Activated gamma-delta T cell treated with anti-CD3 and anti-CD28 coated beads, Interleukin-2, amount 50 U/mL, for 16 hours (primary cell): ENCODE results near the gene OPA1.

Source experiments
- DNase-seq: peaks from one replicate; pipeline ENCODE4 v3.0.0-alpha.2; 2020; ENCODE audit warnings: low read depth

OPA1 gene

DNA sequence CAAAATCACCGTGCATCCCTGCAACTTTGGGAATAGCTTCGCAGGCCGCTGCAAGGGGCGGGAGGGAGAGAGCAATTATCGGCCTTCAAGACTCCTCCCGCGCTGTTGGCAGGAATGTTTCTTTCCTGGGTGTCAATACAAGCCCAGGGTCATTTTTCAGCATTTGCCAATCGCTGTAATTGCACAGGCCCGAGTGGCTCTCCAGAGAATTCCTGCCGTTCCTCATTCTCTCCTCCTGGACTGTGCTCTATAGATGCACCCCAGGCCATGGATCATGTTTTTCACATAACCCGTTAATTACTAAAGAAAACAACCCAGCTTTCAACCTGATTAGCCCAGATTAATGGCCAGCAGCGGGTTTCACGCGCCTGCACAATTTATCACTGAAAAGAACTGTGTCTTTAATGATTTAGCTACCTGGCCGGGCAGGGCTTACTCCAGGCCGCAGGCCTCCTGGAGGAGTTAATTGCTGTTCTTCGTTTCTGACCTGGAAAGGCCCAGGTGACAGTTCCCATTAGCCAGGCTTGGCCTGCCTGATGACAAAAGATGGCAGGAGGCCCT is 144.3 kb downstream of the OPA1 start:
- no peak for DNase-seq

DNA sequence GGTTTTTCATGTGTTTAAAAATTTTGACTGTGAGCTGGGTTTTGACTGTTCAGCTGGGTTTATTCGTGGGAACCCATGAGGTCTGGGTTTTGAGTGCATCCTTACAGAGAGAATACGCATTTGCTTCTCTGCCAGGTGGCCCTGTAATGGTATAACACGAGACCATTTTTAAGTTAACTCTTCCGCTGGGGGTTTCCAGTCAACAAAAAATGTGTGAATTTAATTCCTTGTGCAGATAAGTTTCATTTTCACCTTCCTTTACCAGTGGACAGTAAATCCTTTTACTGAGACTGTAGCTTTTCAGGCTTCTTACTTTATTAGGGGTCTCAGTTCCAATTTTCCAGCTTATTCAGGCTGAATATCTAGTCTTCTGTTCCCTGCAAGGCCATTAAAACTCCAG is 149.6 kb downstream of the OPA1 start:
- DNase-seq = no peak

DNA sequence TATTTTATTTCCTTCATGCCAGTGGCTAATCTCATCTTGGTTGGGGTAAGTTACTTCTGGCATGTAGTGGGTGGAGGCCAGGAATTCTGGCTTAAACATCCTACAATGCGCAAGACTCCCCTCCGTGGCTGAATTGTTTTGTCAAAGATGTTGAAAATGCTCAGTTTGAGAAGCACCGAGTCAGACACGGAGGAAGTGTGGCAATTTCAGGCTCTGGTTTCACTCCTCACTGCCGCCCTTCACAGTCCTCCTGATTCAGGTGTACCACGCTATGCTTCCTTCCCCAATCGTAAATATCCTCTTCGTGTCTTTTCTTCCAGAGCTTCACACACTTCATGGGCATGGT is 150.7 kb downstream of the OPA1 start:
- no peak for DNase-seq

DNA sequence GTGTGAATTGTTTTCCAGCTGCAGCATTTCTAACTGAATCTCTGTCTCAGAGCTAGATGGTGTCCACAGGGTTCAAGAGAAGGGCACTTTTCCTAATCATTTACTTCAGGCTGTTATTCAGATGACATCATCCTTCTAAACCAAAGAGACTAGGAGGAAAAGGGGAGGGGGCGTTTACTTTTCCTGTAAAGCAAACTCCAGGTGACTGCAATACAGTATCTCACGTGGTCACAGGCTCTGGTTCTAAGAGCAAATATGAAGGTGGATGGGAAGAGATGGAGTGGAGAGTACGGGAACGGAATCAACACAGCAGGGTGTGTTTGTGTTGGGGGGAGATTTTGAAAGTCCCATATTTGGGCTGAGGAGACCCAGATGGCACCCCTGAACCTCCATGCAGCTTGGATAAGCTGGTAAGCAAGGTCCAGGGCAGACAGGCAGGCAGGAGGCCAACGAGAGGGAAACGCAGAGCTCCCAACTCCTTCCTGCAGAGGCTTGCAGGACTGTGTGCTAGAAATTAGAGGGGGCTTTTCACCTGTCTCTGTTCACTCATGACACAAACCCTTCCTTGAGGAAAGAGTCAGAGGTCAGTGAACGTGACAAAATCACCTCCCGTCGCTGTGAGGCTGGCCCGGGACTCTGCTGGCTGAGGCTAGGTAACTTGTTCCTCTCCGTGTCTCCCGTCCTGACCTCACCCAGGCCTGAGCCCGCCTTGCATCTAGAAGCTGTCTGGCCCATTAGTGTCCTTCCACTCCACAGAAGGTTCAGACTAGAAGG is 151.2 kb downstream of the OPA1 start:
- no peak for DNase-seq

DNA sequence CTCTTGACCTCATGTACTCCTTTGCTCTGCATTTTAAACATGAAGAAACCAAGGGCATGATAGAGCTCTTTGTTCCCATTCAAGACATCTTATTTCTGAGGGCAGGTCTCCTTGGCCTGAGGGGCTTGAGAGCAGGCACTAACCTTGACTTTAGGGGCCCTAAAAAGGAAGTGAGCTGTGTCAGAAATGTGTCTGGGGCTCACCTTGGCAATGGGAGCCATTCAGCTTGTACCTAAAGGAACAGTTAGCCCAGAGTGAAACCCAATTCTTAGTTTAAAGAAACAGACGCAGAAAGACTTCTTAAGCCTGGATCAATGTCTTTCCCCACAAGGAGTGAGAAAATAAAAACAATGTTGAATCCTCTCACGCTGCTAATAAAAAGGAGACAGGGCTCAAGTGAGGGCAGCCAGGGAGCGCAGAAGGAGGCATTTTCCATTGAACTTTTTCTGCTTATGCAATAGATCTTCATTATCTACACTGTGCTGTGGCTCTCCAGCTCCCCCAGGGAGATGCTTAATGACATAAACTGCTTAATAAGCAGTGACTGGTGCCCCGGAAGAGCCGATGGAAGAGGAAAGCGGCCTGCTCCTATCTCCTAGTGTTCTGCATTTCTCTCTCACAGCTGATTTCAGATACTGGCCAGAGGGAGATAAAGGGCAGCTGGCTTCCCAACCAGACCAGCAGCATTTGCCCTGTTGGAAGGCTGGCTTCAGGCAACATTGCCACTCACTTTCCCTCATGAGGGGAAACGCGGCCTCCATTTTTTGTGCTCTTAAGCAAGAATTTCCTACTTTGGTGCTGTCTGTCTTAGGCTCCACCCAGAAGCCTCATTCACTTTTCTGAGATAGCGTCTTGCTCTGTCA is 152.0 kb downstream of the OPA1 start:
- DNase-seq = no peak

DNA sequence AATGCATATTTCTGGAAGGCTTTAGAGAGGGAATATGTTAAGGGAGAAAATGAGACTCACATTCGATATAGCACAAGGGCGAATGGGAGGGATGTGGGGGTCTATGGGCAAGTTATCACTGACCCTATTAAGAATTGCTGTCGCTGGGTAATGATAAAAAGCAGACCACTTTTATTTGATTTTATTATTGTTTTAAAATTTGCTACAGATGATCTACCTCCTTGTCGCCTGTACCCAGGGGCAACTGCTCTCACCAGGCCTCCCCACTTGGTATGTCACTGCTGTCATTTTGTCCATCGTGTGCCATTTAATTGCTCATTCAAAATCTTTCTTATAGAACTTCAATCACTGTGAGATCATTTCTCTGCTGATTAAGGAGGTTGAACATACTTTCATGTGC is 153.8 kb downstream of the OPA1 start:
- no peak for DNase-seq
